ENCODE measurements around the gene NELFB. TPM values are rescaled to one million over a fixed set of nuclear protein-coding genes. Genes with fewer than 3 reads are reported as not detected.

Gene NELFB
- polyA plus RNA-seq, 1 donor (not counting 4 experiments of a cell fraction or from before 2014, with no cell fraction given), result 25.1 TPM

GRCh38 chr9:137262909-137263285 is 7.8 kb downstream of the NELFB start:
- H3K4me2 ChIP-seq (ENCODE audit: control insufficient read depth, extremely low read depth, insufficient read depth, low read depth, low read length), result no peak overlapping the region
- TF ChIP-seq CTCF (optimal IDR thresholded peaks at IDR 0.05 in 1 of 3, IDR thresholded peaks at IDR 0.05 in 1 of 3, conservative IDR thresholded peaks at IDR 0.05 in 1 of 3; ENCODE audit: extremely low read depth in 1 of 3, insufficient read depth in 2 of 3, low read length in 3 of 3) (no peak), EZH2 (IDR thresholded peaks at IDR 0.05; ENCODE audit: low read length) (no peak)
- no peak overlapping the region for H2AFZ ChIP-seq (ENCODE audit: control insufficient read depth, low read length)
- no peaks in the 10 kb centered on the region for H3K9me3 ChIP-seq (ENCODE audit: control insufficient read depth, low read depth, low read length)
- dilution Hi-C loops (cut with MboI; ENCODE audit: extremely low pct_ligation_motif_present, low sequenced_read_pairs), result no loop called here
- peaks cover 23 to 34% of the 10 kb centered on the region in 2 experiments for H3K36me3 ChIP-seq (ENCODE audit: control insufficient read depth in 2 of 2, extremely low read depth in 1 of 2, insufficient read depth in 2 of 2, low read length in 2 of 2)
- H3K27ac ChIP-seq (ENCODE audit: control insufficient read depth, insufficient read depth, low read length), result no peak overlapping the region
- no peaks in the 10 kb centered on the region for H3K4me1 ChIP-seq (ENCODE audit: control insufficient read depth, extremely low read depth, insufficient read depth, low read length)
- H3K9me1 ChIP-seq (ENCODE audit: control insufficient read depth, extremely low read depth, insufficient read depth, low read length), result no peaks in the 10 kb centered on the region
- FAIRE-seq (no peak), DNase-seq (ENCODE audit: low read depth, low spot score) (no peak)
- H3K27me3 ChIP-seq (ENCODE audit: control insufficient read depth, extremely low read depth, insufficient read depth, low read length), result no peaks in the 10 kb centered on the region
- H4K20me1 ChIP-seq (ENCODE audit: control insufficient read depth, extremely low read depth, insufficient read depth, low read length), result no peaks in the 10 kb centered on the region
- peaks cover 8% of the 10 kb centered on the region for H3K79me2 ChIP-seq (ENCODE audit: control insufficient read depth, insufficient read depth, low read length)
- no peak overlapping the region for H3K9ac ChIP-seq (ENCODE audit: control insufficient read depth, extremely low read depth, insufficient read depth, low read length)
- H3K4me3 ChIP-seq (ENCODE audit: control insufficient read depth in 2 of 3, extremely low read depth in 1 of 3, insufficient read depth in 2 of 3, low read depth in 1 of 3, low read length in 3 of 3), result no peak overlapping the region

- TF ChIP-seq CTCF (optimal IDR thresholded peaks at IDR 0.05 in 1 of 3, IDR thresholded peaks at IDR 0.05 in 1 of 3, conservative IDR thresholded peaks at IDR 0.05 in 1 of 3; ENCODE audit: extremely low read depth in 1 of 3, insufficient read depth in 2 of 3, low read length in 3 of 3) (no peak), EZH2 (IDR thresholded peaks at IDR 0.05; ENCODE audit: low read length) (no peak)
- dilution Hi-C loops (cut with MboI; ENCODE audit: extremely low pct_ligation_motif_present, low sequenced_read_pairs), result no loop called here
- Histone ChIP-seq H3K4me3 (ENCODE audit: control insufficient read depth in 2 of 3, extremely low read depth in 1 of 3, insufficient read depth in 2 of 3, low read depth in 1 of 3, low read length in 3 of 3) (no peak overlapping the region), H2AFZ (ENCODE audit: control insufficient read depth, low read length) (no peak overlapping the region), H3K27me3 (ENCODE audit: control insufficient read depth, extremely low read depth, insufficient read depth, low read length) (no peaks in the 10 kb centered on the region), H3K9me3 (ENCODE audit: control insufficient read depth, low read depth, low read length) (no peaks in the 10 kb centered on the region), H3K27ac (ENCODE audit: control insufficient read depth, insufficient read depth, low read length) (no peak overlapping the region), H3K36me3 (ENCODE audit: control insufficient read depth in 2 of 2, extremely low read depth in 1 of 2, insufficient read depth in 2 of 2, low read length in 2 of 2) (peaks cover 20 to 35% of the 10 kb centered on the region in 2 experiments), H3K9me1 (ENCODE audit: control insufficient read depth, extremely low read depth, insufficient read depth, low read length) (no peaks in the 10 kb centered on the region), H3K79me2 (ENCODE audit: control insufficient read depth, insufficient read depth, low read length) (peaks cover 6% of the 10 kb centered on the region), H4K20me1 (ENCODE audit: control insufficient read depth, extremely low read depth, insufficient read depth, low read length) (no peaks in the 10 kb centered on the region), H3K9ac (ENCODE audit: control insufficient read depth, extremely low read depth, insufficient read depth, low read length) (no peak overlapping the region), H3K4me2 (ENCODE audit: control insufficient read depth, extremely low read depth, insufficient read depth, low read depth, low read length) (no peak overlapping the region), H3K4me1 (ENCODE audit: control insufficient read depth, extremely low read depth, insufficient read depth, low read length) (no peaks in the 10 kb centered on the region)
- FAIRE-seq (no peak), DNase-seq (ENCODE audit: low read depth, low spot score) (no peak)
Measured at GRCh38 chr9:137263506-137263905, 8.4 kb downstream of the NELFB start.
